H9 (cell line): ENCODE data around the gene AHNAK2. TPM values are rescaled to one million over a fixed set of nuclear protein-coding genes. Genes with fewer than 3 reads are reported as not detected.
"Not testable (repeated sequence)": the region's sequence is repeated elsewhere in the genome, so short reads cannot be mapped to it uniquely, and the experiment has no call there.

Experiments used
- DNase-seq: peaks from one replicate; pipeline ENCODE4 v3.0.0-alpha.2; 2017
- H2AFZ ChIP-seq: one replicate; pipeline ENCODE4 v1.6.1; 2013; ENCODE audit warnings: mild to moderate bottlenecking, low read length, control low read depth, moderate library complexity
- H2AK5ac ChIP-seq: 2 replicates; pipeline ENCODE4 v1.6.1; 2013; ENCODE audit warnings: low read length, control low read depth, mixed read lengths; ENCODE audit not compliant: insufficient read length
- H2BK120ac ChIP-seq: one replicate; pipeline ENCODE4 v1.6.1; 2013; ENCODE audit warnings: low read depth, mild to moderate bottlenecking, low read length, control low read depth, inconsistent platforms; ENCODE audit not compliant: poor library complexity, severe bottlenecking
- H2BK12ac ChIP-seq: 2 replicates; pipeline ENCODE4 v1.6.1; 2013; ENCODE audit warnings: low read length, control low read depth, mixed read lengths, low read depth; ENCODE audit not compliant: insufficient read length
- H2BK15ac ChIP-seq: 2 replicates; pipeline ENCODE4 v1.6.1; 2013; ENCODE audit warnings: low read depth, low read length, control low read depth
- H2BK20ac ChIP-seq: one replicate; pipeline ENCODE4 v1.6.1; 2013; ENCODE audit warnings: low read depth, mild to moderate bottlenecking, low read length, control low read depth, inconsistent platforms; ENCODE audit not compliant: poor library complexity, severe bottlenecking
- H2BK5ac ChIP-seq: 2 replicates; pipeline ENCODE4 v1.6.1; 2013; ENCODE audit warnings: low read length, control low read depth, mixed read lengths; ENCODE audit not compliant: insufficient read length
- H3K14ac ChIP-seq: 2 replicates; pipeline ENCODE4 v1.6.1; 2013; ENCODE audit warnings: low read length, control low read depth; ENCODE audit not compliant: insufficient read depth
- H3K18ac ChIP-seq: 2 replicates; pipeline ENCODE4 v1.6.1; 2013; ENCODE audit warnings: low read depth, mild to moderate bottlenecking, mixed read lengths, low read length, control low read depth; ENCODE audit not compliant: insufficient read length
- H3K23ac ChIP-seq: 2 replicates; pipeline ENCODE4 v1.6.1; 2013; ENCODE audit warnings: low read length, control low read depth, mixed read lengths, low read depth; ENCODE audit not compliant: insufficient read length
- H3K23me2 ChIP-seq: 2 replicates; pipeline ENCODE4 v1.6.1; 2013; ENCODE audit warnings: low read depth, mild to moderate bottlenecking, mixed read lengths, low read length, control low read depth; ENCODE audit not compliant: insufficient read length, poor library complexity, severe bottlenecking
- H3K27ac ChIP-seq: 2 replicates; pipeline ENCODE4 v1.5.1; 2013; ENCODE audit warnings: low read length, control low read depth, mixed read lengths, low read depth; ENCODE audit not compliant: insufficient read length
- H3K27me3 ChIP-seq: 2 replicates; pipeline ENCODE4 v1.6.1; 2013; ENCODE audit warnings: low read length, control low read depth, inconsistent platforms; ENCODE audit not compliant: insufficient read depth
- H3K4ac ChIP-seq: 2 replicates; pipeline ENCODE4 v1.6.1; 2013; ENCODE audit warnings: low read depth, mild to moderate bottlenecking, control low read depth, inconsistent platforms, low read length, moderate library complexity
- H3K4me1 ChIP-seq: 2 replicates; pipeline ENCODE4 v1.6.1; 2013; ENCODE audit warnings: low read length, control low read depth, inconsistent platforms; ENCODE audit not compliant: insufficient read depth
- H3K4me2 ChIP-seq: 2 replicates; pipeline ENCODE4 v1.6.1; 2013; ENCODE audit warnings: low read length, control low read depth, mixed read lengths; ENCODE audit not compliant: insufficient read length, insufficient read depth
- H3K56ac ChIP-seq: 2 replicates; pipeline ENCODE4 v1.6.1; 2013; ENCODE audit warnings: low read depth, mild to moderate bottlenecking, mixed read lengths, low read length, control low read depth; ENCODE audit not compliant: insufficient read length
- H3K79me1 ChIP-seq: 2 replicates; pipeline ENCODE4 v1.6.1; 2013; ENCODE audit warnings: low read depth, mild to moderate bottlenecking, moderate library complexity, low read length, control low read depth, inconsistent platforms; ENCODE audit not compliant: insufficient read depth, poor library complexity, severe bottlenecking
- H3K79me2 ChIP-seq: 2 replicates; pipeline ENCODE4 v1.6.1; 2013; ENCODE audit warnings: low read length, control low read depth, inconsistent platforms; ENCODE audit not compliant: insufficient read depth
- H3K9ac ChIP-seq: 2 replicates; pipeline ENCODE4 v1.6.1; 2013; ENCODE audit warnings: low read length, control low read depth, mixed read lengths; ENCODE audit not compliant: insufficient read length; ENCODE audit errors: extremely low read depth
- H3K9me3 ChIP-seq: one replicate; pipeline ENCODE4 v1.6.1; 2013; ENCODE audit warnings: low read depth, low read length, inconsistent platforms; ENCODE audit not compliant: control insufficient read depth
- H3T11ph ChIP-seq: one replicate; pipeline ENCODE4 v1.6.1; 2013; ENCODE audit warnings: mild to moderate bottlenecking, low read length, control low read depth, inconsistent platforms
- H4K20me1 ChIP-seq: one replicate; pipeline ENCODE4 v1.6.1; 2013; ENCODE audit not compliant: control insufficient read depth, insufficient read length, insufficient read depth
- H4K5ac ChIP-seq: 2 replicates; pipeline ENCODE4 v1.6.1; 2013; ENCODE audit warnings: low read depth, mild to moderate bottlenecking, mixed read lengths, low read length, control low read depth; ENCODE audit not compliant: insufficient read length
- H4K8ac ChIP-seq: replicated peaks from 2 replicates; pipeline ENCODE4 v1.6.1; 2013; ENCODE audit warnings: low read length, control low read depth, mixed read lengths, low read depth; ENCODE audit not compliant: insufficient read length
- H4K91ac ChIP-seq: 2 replicates; pipeline ENCODE4 v1.6.1; 2013; ENCODE audit warnings: low read depth, mild to moderate bottlenecking, moderate library complexity, mixed read lengths, low read length, control low read depth; ENCODE audit not compliant: insufficient read length
- H3K27ac Mint-ChIP-seq, 3 experiments: 2 replicates in 2 of 3; 3 replicates in 1 of 3; pipeline ENCODE4 v1.8.0; 2020 to 2021; ENCODE audit warnings: mixed read lengths in 3 of 3, mild to moderate bottlenecking in 1 of 3, moderate library complexity in 1 of 3
- H3K27me3 Mint-ChIP-seq: 2 replicates; pipeline ENCODE4 v1.8.0; 2021; ENCODE audit warnings: low read depth, mild to moderate bottlenecking, moderate library complexity, mixed read lengths
- H3K36me3 Mint-ChIP-seq, 3 experiments: 2 replicates in 2 of 3; 3 replicates in 1 of 3; pipeline ENCODE4 v1.8.0; 2020 to 2021; ENCODE audit warnings: low read depth in 3 of 3, mixed read lengths in 3 of 3; ENCODE audit not compliant: insufficient read depth in 1 of 3
- H3K4me1 Mint-ChIP-seq, 2 experiments: 2 replicates each; pipeline ENCODE4 v1.8.0; 2020; ENCODE audit warnings: mixed read lengths in 2 of 2
- H3K4me3 Mint-ChIP-seq, 2 experiments: 2 replicates in 1 of 2; 3 replicates in 1 of 2; pipeline ENCODE4 v1.8.0; 2020 to 2021; ENCODE audit warnings: mild to moderate bottlenecking in 2 of 2, mixed read lengths in 2 of 2, moderate library complexity in 1 of 2
- H3K9me3 Mint-ChIP-seq, 2 experiments: 2 replicates in 1 of 2; 3 replicates in 1 of 2; pipeline ENCODE4 v1.8.0; 2020; ENCODE audit warnings: mild to moderate bottlenecking in 2 of 2, mixed read lengths in 2 of 2, moderate library complexity in 1 of 2
- WGBS: extraction: QIAGEN DNeasy Blood & Tissue Kit; methylation state at CpG from one replicate; pipeline ENCODE4 v1.1.7; 2013; ENCODE audit warnings: missing lambda C conversion rate, low lambda C conversion rate, mixed read lengths; ENCODE audit not compliant: insufficient read length; ENCODE audit errors: extremely low coverage; 5-methylcytosine and 5-hydroxymethylcytosine counted together
- total RNA-seq: library from RNA; stranded (reverse); gene quantifications from 2 replicates; pipeline ENCODE4 v1.2.1, GENCODE V29; 2021

AHNAK2 gene
- total RNA-seq, 1 experiment from 2014 or later: 2.8 TPM

DNA sequence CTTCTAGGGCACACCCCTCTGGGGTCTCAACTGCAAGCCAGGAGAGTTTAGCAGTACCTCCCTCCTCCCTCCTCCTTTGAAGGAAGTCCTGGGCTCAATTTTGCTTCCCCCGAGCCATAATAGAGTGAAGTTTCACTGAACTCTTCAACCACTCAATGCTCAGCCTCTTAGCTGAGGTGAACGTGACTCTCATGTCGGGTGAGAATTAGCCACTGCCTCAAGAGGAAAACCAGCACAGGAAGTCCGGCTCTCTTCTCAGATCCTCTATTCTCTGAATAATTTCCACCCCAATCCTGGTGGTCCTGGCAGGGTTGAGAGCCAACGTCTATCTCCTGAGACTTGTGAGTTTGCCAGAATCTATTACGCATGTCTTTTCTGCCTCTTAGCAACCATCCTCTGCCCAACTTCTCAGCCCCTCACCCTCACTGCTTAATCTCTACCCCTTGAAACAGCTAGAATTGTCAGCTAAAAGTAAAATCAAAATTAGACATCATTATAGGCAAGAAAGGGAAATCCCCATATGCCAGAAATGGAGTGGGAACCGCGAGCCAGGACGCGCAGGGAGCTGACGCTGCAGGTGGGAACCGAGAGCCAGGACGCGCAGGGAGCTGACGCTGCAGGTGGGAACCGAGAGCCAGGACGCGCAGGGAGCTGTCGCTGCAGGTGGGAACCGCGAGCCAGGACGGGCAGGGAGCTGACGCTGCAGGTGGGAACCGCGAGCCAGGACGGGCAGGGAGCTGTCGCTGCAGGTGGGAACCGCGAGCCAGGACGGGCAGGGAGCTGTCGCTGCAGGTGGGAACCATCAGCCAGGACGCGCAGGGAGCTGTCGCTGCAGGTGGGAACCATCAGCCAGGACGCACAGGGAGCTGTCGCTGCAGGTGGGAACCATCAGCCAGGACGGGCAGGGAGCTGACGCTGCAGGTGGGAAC, 73.3 kb downstream of the AHNAK2 start:
- H3K56ac ChIP-seq, H3K18ac ChIP-seq, H3K36me3 Mint-ChIP-seq, H4K20me1 ChIP-seq, H4K91ac ChIP-seq, H3K4me2 ChIP-seq, H2AFZ ChIP-seq, H3K79me1 ChIP-seq, H3K27ac Mint-ChIP-seq, H3K4me3 Mint-ChIP-seq, H3K4ac ChIP-seq, H3K9me3 Mint-ChIP-seq, H3K23ac ChIP-seq, H4K8ac ChIP-seq, H3K79me2 ChIP-seq, H3K27me3 ChIP-seq, H4K5ac ChIP-seq, DNase-seq, H3K9me3 ChIP-seq, H2BK15ac ChIP-seq, H3K4me1 ChIP-seq, H3T11ph ChIP-seq, H2BK12ac ChIP-seq, H3K14ac ChIP-seq, H3K9ac ChIP-seq, H2BK5ac ChIP-seq, H3K27ac ChIP-seq, H2BK20ac ChIP-seq, H2AK5ac ChIP-seq, H3K4me1 Mint-ChIP-seq, H2BK120ac ChIP-seq, H3K23me2 ChIP-seq: not testable (repeated sequence)
- H3K27me3 Mint-ChIP-seq: peaks cover 87% of the 10 kb centered on the region
- no CpG with 5 or more reads among the region's 38 CpGs for WGBS
